ENCODE results near the gene ZNF576.

GRCh38 chr19:43589277-43589676 is 7.1 kb upstream of the ZNF576 start:
- TF ChIP-seq POLR2A (IDR thresholded peaks at IDR 0.05; ENCODE audit: low read depth, low read length) (no peak), CTCF (IDR thresholded peaks at IDR 0.05; ENCODE audit: extremely low read depth in 1 of 2, insufficient read depth in 1 of 2, low read depth in 1 of 2, low read length in 2 of 2) (no peak), EZH2 (IDR thresholded peaks at IDR 0.05; ENCODE audit: borderline replicate concordance, low read depth, low read length, severe bottlenecking) (no peak), POLR2AphosphoS5 (IDR thresholded peaks at IDR 0.05; ENCODE audit: insufficient read depth, low read depth, low read length) (no peak), MAX (IDR thresholded peaks at IDR 0.05; ENCODE audit: insufficient read depth, insufficient read length) (no peak)

Data from endothelial cell of umbilical vein (primary cell).